HG02870 (cell line): ENCODE data around the gene ITGB3.
"Not testable (repeated sequence)": the region's sequence is repeated elsewhere in the genome, so short reads cannot be mapped to it uniquely, and the experiment has no call there.

ENCODE experiments used
- ATAC-seq: cut with Tn5 transposase; IDR thresholded peaks from one replicate; pipeline ENCODE4 v1.9.1; 2021; ENCODE audit warnings: mild to moderate bottlenecking, moderate library complexity; ENCODE audit not compliant: unreplicated experiment

ITGB3 gene

DNA sequence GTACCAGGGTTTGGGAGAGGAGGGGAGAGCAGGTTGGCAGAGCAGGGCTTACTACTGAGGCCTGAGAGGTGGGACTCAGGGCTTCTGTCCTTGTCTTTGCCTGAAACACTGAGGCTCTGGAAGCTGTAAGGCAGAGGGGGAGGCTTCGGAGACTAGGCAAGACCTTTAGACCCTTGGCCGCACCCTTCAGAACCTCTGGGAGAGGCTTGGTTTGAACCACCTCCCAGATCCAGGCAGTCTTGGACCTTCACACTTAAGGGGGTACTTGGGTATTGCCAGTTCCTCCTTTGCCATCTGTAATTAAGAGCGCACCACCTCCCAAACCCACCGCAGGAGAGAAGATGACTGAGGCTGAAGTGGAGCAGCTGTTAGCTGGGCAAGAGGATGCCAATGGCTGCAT lies 31.6 kb upstream of the ITGB3 start:
- no peak for ATAC-seq

DNA sequence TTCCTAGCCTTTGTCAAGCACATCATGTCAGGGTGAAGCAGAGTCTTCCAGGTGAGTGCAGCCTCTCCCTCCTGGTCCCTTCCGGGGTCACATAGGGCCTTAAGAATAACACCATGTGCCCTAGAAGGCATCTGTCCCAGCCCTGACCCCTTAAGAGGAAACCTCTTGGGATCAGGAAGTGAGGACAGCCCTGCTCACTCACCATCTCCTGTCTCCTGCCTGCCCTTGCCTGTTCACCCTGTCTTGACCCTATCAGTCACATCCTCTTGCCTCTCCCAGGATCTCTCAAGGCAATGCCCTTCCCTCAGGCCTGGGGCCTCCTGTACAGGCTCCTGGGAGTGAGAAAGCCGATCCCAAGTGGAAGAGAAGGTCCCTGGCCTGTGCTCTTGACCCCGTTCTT lies 30.6 kb upstream of the ITGB3 start:
- ATAC-seq = no peak

DNA sequence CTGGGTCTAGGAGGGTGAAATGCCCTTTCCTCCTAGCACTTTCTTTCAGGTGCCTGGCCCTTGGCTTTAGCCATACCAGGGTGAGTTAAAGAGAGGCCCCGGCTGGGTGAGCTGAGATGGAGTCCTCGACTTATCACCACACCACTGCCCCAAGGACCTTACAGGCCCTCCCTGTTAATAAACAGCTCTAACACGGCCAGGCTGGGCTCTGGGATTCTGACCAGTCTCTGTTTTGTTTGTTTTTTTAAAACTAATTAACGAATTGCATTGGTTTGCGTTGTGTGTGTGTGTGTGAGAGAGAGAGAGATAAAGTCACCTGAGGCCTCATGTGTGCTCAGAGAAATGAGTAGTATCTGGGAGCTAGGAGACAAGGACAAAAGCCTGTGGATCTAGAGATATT lies 30.2 kb upstream of the ITGB3 start:
- ATAC-seq = no peak

DNA sequence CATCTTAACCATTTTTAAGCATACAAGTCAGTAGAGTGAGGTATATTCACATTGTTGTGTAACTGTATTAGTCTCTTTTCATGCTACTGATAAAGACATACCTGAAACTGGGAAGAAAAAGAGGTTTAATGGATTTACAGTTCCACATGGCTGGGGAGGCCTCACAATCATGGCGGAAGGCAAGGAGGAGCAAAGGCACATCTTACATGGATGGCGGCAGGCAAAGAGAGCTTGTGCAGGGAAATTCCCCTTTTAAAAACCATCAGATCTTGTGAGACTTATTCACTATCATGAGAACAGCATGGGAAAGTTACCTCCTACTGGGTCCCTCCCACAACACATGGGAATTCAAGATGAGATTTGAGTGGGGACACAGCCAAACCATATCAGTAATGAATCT lies 29.6 kb upstream of the ITGB3 start:
- not testable (repeated sequence) for ATAC-seq

DNA sequence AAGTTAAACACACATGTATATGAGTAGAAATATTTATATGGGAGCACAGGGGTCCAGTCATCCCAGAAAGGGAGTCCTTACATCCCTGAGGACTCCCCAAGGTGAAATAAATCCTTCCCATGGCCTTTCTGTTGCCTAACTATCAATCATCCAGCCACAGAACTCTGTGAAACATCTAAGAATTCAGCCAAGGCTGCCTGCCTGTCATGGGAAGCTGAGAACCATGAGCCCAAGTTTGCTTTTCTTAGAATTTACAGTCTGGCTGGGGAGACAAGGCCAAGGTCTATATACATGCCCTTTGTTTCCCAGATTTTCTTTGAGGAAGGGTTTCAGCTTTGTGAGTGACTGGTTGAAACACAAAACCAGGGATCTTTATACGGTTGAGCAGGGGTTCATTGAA lies 28.7 kb upstream of the ITGB3 start:
- no peak for ATAC-seq

DNA sequence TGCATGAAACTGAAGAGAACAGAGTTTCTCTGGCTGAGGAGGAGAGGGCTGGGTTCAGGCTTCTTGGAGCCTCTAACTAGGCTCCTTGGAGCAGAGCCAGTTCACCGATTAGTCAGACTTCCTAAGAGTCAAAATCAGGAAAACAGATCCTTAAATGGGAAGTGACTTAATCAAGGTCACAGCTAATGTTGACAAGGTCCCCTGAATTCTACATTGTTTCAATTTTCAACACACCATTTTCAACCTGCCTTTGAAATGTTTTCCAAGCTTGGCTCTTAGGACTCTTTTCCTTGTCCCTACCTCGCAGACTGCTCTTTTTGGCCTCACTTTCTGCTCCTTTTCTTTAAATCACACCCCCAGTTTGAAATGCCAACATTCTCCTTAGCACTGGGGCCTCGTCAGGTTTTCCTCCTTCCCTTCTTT lies 28.2 kb upstream of the ITGB3 start:
- ATAC-seq = no peak

GRCh38 chr17:47225911-47226688 lies 27.5 kb upstream of the ITGB3 start:
- no peak for ATAC-seq

- no peak for ATAC-seq
Measured at GRCh38 chr17:47227862-47228261, 25.8 kb upstream of the ITGB3 start.

- no peak for ATAC-seq
Measured at GRCh38 chr17:47229535-47230443, 23.8 kb upstream of the ITGB3 start.

DNA sequence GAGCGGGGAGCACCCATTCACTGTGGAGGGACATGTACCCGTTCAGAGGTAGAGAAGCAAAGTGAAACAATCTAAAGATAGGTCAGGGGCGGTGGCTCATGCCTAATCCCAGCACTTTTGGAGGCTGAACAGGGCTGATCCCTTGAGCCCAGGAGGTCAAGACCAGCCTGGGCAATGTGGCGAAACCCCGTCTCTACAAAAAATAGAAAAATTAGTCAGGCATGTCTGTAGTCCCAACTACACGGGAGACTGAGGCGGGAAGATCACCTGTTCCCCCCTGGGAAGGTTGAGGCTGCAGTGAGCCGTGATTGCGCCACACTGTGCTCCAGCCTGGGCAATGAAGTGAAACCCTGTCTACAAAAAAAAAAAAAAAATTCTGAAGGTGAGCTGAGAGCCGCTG lies 22.8 kb upstream of the ITGB3 start:
- ATAC-seq = no peak

DNA sequence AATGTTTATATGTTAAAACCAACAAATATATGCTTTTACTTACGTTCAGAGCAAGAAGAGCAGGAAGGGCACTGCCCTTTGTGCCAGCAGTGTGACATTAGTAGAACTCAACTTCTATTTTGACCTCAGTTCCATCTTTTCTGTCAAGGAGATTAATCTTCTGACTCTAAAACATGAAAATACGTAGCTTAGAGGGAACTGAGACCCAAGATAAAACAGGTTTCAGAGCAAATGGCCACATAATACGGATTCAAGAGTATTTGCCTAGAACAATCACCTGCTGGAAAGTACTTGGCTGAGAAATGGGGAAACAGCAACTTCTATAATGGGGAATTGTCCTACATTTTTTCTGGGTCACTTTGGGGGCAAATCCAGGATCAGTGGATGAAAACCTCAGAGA lies 22.3 kb upstream of the ITGB3 start:
- ATAC-seq = no peak

- no peak for ATAC-seq
Measured at GRCh38 chr17:47231866-47232265, 21.8 kb upstream of the ITGB3 start.

GRCh38 chr17:47232465-47232864 lies 21.2 kb upstream of the ITGB3 start:
- ATAC-seq = no peak

DNA sequence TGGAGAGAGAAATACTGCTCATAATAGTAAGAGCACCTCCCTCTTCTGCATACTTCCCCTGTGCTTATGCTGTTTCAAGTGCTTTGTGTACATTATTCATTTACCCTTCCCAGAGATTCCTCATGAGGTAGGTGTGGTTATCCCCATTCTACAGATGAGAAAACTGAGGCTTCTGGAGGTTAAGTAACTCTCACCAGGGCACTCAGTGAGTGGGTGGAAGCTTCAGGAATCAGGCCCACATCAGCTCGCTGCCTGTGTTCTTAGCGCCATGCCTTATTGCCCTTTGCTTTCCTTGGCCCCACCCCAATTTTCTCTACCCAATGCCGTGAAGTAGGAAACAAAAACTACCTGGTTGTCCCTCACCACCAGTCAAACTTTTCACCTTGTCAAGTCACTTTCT lies 18.1 kb upstream of the ITGB3 start:
- no peak for ATAC-seq

DNA sequence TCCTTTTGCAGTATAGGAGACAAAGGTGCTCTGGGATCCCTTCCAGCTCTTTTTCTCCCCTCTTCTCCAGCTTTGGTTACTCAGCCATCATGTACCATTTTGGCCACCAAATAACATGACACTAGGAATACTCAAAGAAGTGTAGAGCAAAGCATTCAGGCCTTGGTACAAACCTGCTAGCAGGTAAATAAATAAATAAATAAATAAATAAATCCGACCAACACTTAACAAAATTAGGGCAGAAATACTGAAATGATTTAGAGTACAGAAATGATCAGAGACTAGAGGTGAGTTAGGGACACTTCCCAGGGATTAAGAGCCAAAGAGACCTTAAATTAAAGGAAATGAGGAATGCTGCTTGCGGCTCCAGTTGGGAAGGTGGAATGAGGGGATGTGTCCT lies 17.7 kb upstream of the ITGB3 start:
- no peak for ATAC-seq

GRCh38 chr17:47237841-47238240 lies 15.8 kb upstream of the ITGB3 start:
- no peak for ATAC-seq

GRCh38 chr17:47238321-47239010 lies 15.2 kb upstream of the ITGB3 start:
- ATAC-seq = no peak

- ATAC-seq = no peak
Measured at GRCh38 chr17:47239619-47239966, 14.0 kb upstream of the ITGB3 start.

DNA sequence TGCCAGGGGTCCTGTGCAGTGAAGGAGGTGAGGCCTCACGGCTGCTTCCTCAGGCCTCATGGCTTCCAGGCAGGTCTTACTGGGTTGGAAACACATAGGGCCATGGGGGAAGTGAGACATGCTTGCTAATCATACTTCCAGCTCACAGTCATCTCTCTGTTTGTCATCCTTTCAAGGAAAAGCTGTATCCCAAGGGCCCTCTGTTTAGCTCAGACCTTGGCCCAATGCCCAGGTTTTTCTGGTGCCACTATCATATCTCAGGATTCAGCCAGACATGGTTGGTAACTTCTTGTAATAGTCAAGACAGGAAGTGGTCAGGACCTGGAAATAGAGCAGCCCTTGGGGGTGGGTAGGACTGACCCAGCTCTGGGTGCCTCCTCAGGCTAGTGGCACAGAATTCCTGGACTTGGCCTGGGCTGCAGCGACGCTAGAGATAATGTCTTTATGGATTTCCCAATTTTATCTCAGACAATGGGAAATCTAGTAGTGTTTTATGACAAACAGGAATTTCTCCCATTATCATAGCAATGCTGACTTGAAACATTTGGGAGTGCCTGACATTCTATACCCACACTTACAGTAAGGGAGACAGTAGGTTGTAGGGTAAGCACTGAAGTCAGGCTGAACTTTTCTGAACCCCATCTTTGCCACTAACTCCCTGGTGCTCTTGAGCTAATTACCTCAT lies 13.5 kb upstream of the ITGB3 start:
- no peak for ATAC-seq

DNA sequence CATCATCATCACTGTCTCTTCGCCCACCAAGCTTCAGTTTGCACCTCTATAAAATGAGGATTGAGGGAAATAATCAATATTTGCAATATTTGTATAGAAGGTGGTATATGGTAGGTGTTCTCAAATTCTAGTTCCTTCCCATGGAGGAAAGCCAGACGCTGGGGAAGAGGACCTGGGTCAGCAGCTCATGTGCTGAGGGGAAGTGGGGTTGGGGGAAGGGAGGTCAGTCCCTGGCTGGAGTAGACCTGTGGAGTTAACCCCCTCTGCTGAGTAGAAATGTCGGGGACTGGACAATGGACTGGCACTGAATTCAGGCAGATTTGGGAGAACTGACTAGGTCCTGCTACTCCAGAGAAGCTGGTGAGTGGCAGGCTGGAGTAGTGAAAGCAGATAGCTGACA lies 12.8 kb upstream of the ITGB3 start:
- no peak for ATAC-seq

DNA sequence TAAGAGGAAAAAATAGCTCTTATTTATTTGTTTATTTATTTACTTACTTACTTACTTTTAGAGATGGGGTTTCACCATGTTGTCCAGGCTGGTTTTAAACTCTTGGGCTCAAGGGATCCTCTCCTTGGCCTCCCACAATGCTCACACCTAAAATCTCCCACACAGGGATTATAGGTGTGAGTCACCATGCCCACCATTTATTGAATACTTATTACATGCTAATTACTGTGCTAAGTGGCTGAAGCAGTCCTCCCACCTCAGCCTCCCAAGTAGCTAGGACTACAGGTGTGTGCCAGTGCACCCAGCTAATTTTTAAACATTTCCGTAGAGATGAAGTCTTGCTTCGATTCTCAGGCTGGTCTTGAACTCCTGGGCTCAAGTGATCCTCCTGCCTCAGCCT lies 11.0 kb upstream of the ITGB3 start:
- no peak for ATAC-seq
